Astrocyte (in vitro differentiated cells and primary cell): ENCODE results near the gene MLPH.

Experiments used
- EZH2 ChIP-seq: IDR thresholded peaks from 2 replicates; pipeline ENCODE4 v1.6.1; 2012; ENCODE audit warnings: mild to moderate bottlenecking, low read length, inconsistent platforms; ENCODE audit not compliant: insufficient read depth
- TF ChIP-seq, protein P1 (sequence below): IDR thresholded peaks from 2 replicates; pipeline ENCODE4 v1.5.1; 2011; ENCODE audit warnings: low read depth, mild to moderate bottlenecking, inconsistent platforms, low read length, moderate library complexity; ENCODE audit not compliant: insufficient read depth

DNA sequence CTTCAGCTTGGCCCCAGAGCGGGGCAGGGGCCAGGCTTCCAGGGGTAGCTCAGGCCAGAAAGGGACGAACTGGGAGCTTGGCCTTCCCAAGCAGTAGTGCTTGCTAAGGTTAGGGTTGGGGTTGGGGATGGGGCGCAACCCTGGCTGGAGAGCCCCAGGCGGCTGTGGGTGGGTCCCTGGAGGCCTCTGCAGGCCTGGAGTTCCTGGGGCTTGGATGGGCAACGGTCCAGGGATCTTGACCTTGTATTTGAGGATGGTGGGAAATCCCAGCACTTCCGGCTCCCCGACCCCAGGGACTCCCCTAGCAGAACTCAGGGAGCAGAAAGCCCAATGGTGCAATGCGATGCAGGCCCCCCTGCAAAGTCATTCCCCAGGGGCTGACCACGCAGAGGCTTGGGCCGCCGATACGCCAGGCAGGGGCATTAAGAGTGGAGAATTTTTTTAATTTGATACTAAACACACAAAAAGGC, 12.6 kb upstream of the MLPH start:
- TF ChIP-seq, protein P1, sequence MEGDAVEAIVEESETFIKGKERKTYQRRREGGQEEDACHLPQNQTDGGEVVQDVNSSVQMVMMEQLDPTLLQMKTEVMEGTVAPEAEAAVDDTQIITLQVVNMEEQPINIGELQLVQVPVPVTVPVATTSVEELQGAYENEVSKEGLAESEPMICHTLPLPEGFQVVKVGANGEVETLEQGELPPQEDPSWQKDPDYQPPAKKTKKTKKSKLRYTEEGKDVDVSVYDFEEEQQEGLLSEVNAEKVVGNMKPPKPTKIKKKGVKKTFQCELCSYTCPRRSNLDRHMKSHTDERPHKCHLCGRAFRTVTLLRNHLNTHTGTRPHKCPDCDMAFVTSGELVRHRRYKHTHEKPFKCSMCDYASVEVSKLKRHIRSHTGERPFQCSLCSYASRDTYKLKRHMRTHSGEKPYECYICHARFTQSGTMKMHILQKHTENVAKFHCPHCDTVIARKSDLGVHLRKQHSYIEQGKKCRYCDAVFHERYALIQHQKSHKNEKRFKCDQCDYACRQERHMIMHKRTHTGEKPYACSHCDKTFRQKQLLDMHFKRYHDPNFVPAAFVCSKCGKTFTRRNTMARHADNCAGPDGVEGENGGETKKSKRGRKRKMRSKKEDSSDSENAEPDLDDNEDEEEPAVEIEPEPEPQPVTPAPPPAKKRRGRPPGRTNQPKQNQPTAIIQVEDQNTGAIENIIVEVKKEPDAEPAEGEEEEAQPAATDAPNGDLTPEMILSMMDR: no peak
- TF ChIP-seq EZH2: no peak
